ENCODE data around the gene NID2.

The NID2 gene

GRCh38 chr14:52110441-52111086 lies 41.7 kb upstream of the NID2 start:
- TF ChIP-seq CTCF (IDR thresholded peaks at IDR 0.05; ENCODE audit: low read depth, low read length): no peak
- no peak for DNase-seq (ENCODE audit: extremely low read depth, low read depth)

- DNase-seq (ENCODE audit: extremely low read depth, low read depth): no peak
- TF ChIP-seq CTCF (IDR thresholded peaks at IDR 0.05; ENCODE audit: low read depth, low read length): no peak
Observed at GRCh38 chr14:52108823-52109222, 40.0 kb upstream of the NID2 start.

- no peak for TF ChIP-seq CTCF (IDR thresholded peaks at IDR 0.05; ENCODE audit: low read depth, low read length)
- DNase-seq (ENCODE audit: extremely low read depth, low read depth): no peak
Observed at GRCh38 chr14:52106840-52107239, 38.0 kb upstream of the NID2 start.

DNA sequence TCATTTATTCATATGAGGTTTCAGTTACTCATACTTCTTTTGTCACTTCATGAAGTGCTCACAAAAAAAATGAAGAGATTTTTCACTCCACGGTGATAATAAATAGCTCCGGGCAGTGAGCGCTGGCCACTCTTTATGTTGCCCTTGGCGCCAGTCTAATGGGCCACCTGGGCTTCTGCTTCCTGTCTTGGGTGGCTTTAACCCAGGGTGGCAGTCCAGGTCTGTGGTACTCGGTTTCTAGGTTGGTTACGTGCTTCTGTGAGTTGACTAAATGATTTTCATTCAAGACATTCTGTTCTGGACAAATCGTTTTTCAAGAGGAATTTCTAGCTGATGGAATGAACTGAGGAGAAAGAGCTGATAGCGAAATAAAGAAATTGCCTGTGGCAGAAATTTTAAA lies 34.6 kb upstream of the NID2 start:
- no peak for TF ChIP-seq CTCF (IDR thresholded peaks at IDR 0.05; ENCODE audit: low read depth, low read length)

DNA sequence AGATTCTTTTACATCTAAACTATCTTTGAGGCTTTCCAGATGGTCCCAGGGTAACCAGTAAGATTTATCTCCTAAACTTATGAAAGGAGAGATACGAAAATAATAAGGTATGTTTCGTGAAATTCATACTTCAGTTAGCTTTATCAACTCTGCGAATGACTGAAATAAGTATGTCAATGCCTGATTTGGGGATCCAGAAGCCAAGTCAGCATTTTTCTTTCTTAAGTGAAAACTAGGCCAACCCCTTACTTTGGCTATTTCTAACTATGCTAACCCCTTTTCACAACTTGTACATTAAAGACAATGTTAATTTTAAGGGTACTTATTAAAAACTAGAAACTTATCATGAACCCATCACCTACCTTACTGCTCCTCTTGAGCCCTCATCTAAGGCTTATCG lies 26.9 kb upstream of the NID2 start:
- no peak for TF ChIP-seq CTCF (IDR thresholded peaks at IDR 0.05; ENCODE audit: low read depth, low read length)
- DNase-seq (ENCODE audit: extremely low read depth, low read depth): no peak

More for the DNA sequence above, 34.6 kb upstream of the NID2 start:
- DNase-seq (ENCODE audit: extremely low read depth, low read depth): no peak

- TF ChIP-seq CTCF (IDR thresholded peaks at IDR 0.05; ENCODE audit: low read depth, low read length): no peak
- no peak for DNase-seq (ENCODE audit: extremely low read depth, low read depth)
Observed at GRCh38 chr14:52095336-52095735, 26.5 kb upstream of the NID2 start.

DNA sequence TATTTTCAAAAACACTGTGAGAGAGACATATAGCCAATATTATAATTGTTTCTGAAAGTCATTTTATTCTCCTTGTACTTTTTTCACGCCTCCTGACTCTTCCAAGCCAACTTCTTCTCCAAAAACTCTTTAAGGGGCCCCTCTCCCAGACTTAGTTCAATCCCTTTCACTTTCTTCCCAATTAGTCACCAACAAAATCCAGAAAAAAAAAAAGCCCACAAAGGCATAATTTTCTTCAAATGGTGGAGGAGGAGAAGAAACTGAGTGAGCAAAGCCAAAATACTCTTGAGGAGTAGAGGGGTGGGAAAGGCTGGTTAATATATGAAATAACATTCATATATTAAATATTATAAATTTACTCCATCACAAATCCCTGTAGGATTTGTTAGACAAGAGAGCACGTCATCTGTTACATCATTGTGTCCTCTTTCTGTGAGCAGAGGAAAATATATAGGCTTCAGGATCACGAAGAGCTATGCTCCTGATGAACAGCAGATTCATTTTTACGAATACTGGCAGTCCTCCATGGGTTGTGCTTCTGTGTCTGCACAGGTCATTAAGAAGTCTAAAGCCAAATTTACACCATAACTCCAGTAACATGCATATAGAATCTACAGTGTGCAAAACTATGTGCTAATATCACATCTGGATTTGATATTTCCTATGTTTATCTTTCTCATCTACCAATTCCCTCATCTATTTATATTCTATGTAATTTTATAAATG lies 25.9 kb upstream of the NID2 start:
- no peak for DNase-seq (ENCODE audit: extremely low read depth, low read depth)
- TF ChIP-seq CTCF (IDR thresholded peaks at IDR 0.05; ENCODE audit: low read depth, low read length): no peak
